Upper lobe of left lung (tissue), 4 donors: Measurements from ENCODE around the gene KSR2.

Experiments
- CTCF ChIP-seq, 6 experiments: fragments of 450-650 bp in 4 of 6; fragments of 200-600 bp in 2 of 6; sonication (generic) in 2 of 6; IDR thresholded peaks; one replicate each; pipeline ENCODE4 v1.5.1; 2016 to 2019; ENCODE audit warnings: antibody characterized with exemption in 6 of 6
- POLR2A ChIP-seq, 4 donors: fragments of 450-650 bp; IDR thresholded peaks; one replicate each; pipeline ENCODE4 v1.5.1; 2016 to 2017; ENCODE audit warnings: antibody characterized with exemption in 4 of 4, mild to moderate bottlenecking in 2 of 4

GRCh38 chr12:117702741-117703140 is 266.0 kb downstream of the KSR2 start:
- TF ChIP-seq CTCF (IDR thresholded peaks at IDR 0.05), result no peak
- TF ChIP-seq POLR2A (IDR thresholded peaks at IDR 0.05), result no peak
